ENCODE results near the gene VAV3.
"Not testable (repeated sequence)": the region's sequence is repeated elsewhere in the genome, so short reads cannot be mapped to it uniquely, and the experiment has no call there.

VAV3 gene

DNA sequence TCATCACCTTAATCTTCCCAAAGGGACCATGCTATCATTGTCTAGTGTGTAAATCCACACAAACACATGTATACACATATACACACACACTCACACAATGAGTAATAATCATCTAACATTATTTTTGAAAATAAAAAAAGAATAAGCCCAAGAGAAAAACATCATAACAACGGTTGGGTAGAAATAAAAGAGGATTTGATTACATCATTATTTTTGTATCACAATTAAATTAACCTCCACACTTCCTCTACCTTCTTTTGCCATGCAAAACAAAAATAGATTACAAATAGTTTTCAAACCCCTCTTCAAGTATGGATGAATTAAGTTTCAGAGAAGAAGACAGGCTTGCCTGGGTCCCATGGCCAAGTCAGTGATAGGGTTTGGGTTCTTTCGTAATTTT is 238.1 kb downstream of the VAV3 start:
- no peak overlapping the region for H3K4me3 ChIP-seq (ENCODE audit: low read length)
- DNase-seq (ENCODE audit: low read depth): no peak
- TF ChIP-seq, protein P1, sequence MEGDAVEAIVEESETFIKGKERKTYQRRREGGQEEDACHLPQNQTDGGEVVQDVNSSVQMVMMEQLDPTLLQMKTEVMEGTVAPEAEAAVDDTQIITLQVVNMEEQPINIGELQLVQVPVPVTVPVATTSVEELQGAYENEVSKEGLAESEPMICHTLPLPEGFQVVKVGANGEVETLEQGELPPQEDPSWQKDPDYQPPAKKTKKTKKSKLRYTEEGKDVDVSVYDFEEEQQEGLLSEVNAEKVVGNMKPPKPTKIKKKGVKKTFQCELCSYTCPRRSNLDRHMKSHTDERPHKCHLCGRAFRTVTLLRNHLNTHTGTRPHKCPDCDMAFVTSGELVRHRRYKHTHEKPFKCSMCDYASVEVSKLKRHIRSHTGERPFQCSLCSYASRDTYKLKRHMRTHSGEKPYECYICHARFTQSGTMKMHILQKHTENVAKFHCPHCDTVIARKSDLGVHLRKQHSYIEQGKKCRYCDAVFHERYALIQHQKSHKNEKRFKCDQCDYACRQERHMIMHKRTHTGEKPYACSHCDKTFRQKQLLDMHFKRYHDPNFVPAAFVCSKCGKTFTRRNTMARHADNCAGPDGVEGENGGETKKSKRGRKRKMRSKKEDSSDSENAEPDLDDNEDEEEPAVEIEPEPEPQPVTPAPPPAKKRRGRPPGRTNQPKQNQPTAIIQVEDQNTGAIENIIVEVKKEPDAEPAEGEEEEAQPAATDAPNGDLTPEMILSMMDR (conservative IDR thresholded peaks at IDR 0.05; ENCODE audit: low read length): no peak

GRCh38 chr1:107724648-107725047 is 240.3 kb downstream of the VAV3 start:
- TF ChIP-seq, protein P1 (conservative IDR thresholded peaks at IDR 0.05; ENCODE audit: low read length): no peak
- DNase-seq (ENCODE audit: low read depth): peak; percentile 76
- no peak overlapping the region for H3K4me3 ChIP-seq (ENCODE audit: low read length)

- DNase-seq (ENCODE audit: low read depth): not testable (repeated sequence)
Measured at GRCh38 chr1:107720210-107720609, 244.8 kb downstream of the VAV3 start.

DNA sequence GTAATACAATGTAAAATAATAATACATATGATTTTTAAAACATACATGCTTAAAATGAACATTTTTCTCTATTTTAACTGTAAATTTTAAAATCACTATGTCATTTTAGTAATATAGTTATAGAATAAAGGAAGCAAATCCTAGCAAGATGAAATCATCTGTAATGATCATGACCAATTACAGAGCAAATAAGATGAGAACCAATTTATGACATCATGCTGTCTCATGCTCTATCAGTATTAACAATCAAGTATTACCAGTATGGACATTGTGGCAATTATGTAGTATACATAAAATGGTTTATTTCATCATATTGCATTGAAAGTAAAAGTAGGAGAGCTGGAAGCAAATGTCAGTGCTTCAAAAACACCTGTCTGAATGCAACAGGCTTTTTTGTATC is 255.0 kb downstream of the VAV3 start:
- TF ChIP-seq, protein P1 (conservative IDR thresholded peaks at IDR 0.05; ENCODE audit: low read length): no peak
- H3K4me3 ChIP-seq (ENCODE audit: low read length): no peak overlapping the region
- no peak for DNase-seq (ENCODE audit: low read depth)

More at GRCh38 chr1:107720210-107720609, 244.8 kb downstream of the VAV3 start:
- H3K4me3 ChIP-seq (ENCODE audit: low read length): not testable (repeated sequence)

DNA sequence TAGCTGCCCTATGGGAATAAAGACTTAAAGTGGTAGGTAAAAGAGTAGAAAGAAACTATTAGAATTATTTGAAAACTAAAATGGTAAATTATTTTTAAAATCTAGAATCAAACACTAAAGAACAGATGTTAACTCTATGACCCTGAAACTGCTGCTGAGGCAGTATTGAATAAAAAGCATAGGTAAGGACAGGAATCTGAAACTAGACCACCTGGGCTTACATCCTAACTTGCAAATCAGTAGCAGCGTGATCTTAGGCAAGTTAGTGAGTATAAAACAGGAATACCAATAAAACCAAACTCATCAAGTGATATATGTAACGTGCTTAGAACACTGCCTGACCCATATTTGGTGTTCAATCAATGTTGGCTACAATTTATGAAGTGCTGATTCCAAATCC is 257.9 kb downstream of the VAV3 start:
- no peak for DNase-seq (ENCODE audit: low read depth)
- H3K4me3 ChIP-seq (ENCODE audit: low read length): no peak overlapping the region
- TF ChIP-seq, protein P1 (conservative IDR thresholded peaks at IDR 0.05; ENCODE audit: low read length): no peak

GRCh38 chr1:107706182-107706581 is 258.8 kb downstream of the VAV3 start:
- H3K4me3 ChIP-seq (ENCODE audit: low read length): no peak overlapping the region
- TF ChIP-seq, protein P1 (conservative IDR thresholded peaks at IDR 0.05; ENCODE audit: low read length): no peak
- DNase-seq (ENCODE audit: low read depth): no peak

GRCh38 chr1:107704911-107705310 is 260.1 kb downstream of the VAV3 start:
- peak; percentile 39 for DNase-seq (ENCODE audit: low read depth)
- TF ChIP-seq, protein P1 (conservative IDR thresholded peaks at IDR 0.05; ENCODE audit: low read length): no peak
- H3K4me3 ChIP-seq (ENCODE audit: low read length): no peak overlapping the region

Data from AG10803 (cell line).